GM18502 (cell line): Measurements from ENCODE around the gene LGALS7.
"Not testable (repeated sequence)": the region's sequence is repeated elsewhere in the genome, so short reads cannot be mapped to it uniquely, and the experiment has no call there.

ENCODE experiments used
- ATAC-seq: cut with Tn5 transposase; IDR thresholded peaks from one replicate; pipeline ENCODE4 v1.9.1; 2021; ENCODE audit warnings: mild to moderate bottlenecking; ENCODE audit not compliant: unreplicated experiment, poor library complexity

The LGALS7 gene

DNA sequence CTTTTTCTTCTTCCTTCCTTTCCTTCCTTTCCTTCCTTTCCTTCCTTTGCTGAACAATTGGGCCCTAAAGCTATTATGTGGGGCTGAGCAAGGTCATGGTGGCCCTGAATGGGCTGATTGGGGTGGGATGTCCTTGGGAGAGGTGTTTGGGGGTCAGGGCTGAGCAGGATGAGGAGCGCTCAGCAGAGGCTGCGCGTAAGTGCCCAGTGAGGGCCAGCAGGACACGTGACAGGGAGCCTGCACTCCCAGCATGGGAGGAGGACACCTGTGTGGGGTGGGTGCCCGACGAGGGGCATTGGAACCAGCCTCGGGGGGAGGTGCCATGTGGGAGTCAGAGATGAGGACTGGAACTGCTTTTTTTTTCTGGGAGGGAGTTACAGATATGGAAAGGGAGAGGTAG, 5.4 kb upstream of the LGALS7 start:
- no peak for ATAC-seq

GRCh38 chr19:38774181-38774950, 1.0 kb upstream of the LGALS7 start:
- ATAC-seq = no peak

DNA sequence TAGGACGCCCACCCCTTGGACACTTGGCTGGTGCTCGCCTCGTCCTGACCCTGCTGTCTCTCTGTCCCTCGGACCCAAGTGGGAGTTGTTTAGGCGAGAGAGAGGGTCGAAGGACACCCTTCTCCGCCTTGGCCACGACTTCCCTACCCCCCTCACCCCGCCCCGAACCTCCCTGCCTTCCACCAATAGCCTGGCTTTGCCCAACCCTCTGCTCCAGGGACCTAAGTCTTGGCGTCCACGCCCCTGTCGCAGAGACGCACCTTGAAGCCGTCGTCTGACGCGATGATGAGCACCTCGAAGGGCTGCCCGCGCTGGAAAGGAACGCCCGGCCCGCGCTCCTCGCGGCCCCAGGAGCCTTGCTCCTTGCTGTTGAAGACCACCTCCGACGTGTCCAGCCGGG, 1.7 kb downstream of the LGALS7 start:
- not testable (repeated sequence) for ATAC-seq

GRCh38 chr19:38770949-38771275, 2.4 kb downstream of the LGALS7 start:
- ATAC-seq = not testable (repeated sequence)

- ATAC-seq = not testable (repeated sequence)
These were observed 2.9 kb downstream of the LGALS7 start for GRCh38 chr19:38770228-38770948.

DNA sequence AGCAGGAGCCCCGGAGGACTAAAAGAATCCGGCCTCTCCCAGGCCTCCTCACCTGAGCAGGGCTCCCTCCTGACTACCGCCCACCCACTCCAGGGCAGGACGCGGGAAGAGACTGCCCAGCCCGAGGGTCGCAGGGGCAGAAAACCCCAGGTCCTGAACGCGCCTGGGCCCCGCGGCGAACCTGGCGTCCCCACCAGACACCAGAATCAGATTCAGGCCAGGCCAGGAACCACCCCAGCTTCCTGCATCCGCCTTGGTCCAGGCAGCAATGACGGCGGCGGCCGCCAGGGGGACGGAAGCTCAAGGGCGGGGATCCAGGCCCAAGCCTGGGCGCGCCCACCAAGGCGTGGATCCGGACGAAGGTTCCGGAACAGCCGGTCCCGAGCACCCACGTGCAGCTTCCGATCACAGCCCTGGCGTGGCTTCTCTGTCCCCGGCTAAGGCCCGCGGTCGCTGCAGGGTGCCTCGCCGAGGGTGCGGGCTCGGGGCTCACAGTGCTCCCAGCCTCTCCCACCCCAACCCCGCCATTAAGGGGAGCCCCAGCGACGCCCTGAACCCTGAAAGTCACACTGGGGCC, 3.6 kb downstream of the LGALS7 start:
- ATAC-seq = no peak

DNA sequence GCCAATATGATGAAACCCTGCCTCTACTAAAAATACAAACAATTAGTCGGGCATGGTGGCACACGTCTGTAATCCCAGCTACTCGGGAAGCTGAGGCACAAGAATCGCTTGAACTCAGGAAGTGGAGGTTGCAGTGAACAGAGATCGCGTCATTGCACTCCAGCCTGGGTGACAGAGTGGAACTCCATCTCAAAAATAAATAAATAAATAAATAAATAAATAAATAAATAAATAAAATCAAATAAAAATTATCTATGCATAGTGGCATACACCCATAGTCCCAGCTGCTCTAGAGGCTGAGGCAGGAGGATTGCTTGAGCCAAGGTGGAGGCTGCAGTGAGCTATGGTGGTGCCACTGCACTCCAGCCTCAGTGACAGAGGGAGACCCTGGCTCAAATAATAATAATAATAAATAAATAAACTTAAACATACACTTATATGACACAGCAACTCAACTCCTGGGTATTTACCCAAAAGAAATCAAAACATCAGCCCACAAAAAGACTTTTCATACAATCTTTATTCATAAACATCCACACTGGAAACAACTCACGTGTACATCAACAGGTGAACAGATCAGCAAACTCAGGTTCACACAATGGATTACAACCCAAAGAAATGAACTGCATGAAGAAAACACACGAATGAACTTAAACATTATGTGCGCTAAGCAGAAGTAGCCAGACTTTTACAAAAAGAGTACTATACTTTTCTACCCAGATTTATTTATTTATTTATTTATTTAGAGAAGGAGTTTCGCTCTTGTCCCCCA, 6.9 kb downstream of the LGALS7 start:
- ATAC-seq = no peak

DNA sequence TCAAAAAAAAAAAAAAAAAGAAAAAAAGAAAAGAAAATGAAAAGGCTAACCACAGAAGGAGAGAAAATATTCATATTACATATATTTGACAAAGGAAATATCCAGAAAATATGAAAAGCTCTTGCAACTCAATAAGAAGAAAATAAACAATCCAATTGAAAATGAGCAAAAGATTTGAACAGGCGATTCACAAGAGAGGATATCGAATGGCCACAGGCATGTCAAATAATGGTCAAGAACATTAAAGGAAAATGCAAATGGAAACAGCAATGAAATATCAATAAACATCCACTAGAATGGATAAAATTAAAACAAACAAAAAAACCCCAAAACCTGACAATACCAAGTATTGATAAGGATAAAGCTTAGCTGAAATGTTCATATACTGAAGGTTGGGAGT, 8.1 kb downstream of the LGALS7 start:
- ATAC-seq = no peak

GRCh38 chr19:38763795-38764220, 9.5 kb downstream of the LGALS7 start:
- no peak for ATAC-seq

- ATAC-seq = not testable (repeated sequence)
These were observed 11.4 kb downstream of the LGALS7 start for GRCh38 chr19:38761884-38762389.

DNA sequence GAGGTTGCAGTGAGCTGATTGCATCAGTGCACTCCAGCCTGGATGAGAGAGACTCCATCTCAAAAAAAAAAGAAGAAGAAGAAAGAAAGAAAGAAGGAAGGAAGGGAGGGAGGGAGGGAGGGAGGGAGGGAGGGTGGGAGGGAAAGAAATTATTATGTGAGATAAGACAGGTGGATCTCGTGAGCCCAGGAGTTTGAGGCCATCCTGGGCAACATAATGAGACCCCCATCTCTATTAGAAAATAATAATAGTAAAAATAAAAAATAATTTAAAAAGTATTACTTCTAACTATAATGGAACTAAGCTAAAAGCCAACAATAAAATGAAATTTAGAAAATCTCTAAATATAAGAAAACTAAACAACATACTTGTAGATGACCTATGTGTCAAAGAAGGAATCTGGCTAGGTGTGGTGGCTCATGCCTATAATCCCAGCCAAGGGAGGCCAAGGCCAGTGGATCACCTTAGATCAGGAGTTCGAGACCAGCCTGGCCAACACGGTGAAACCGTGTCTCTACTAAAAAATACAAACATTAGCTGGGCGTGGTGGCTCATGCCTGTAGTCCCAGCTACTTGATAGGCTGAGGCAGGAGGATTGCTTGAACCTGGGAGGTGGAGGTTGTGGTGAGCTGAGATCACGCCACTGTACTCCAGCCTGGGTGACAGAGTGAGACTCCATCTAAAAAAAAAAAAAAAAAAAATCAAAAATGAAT, 12.4 kb downstream of the LGALS7 start:
- not testable (repeated sequence) for ATAC-seq

DNA sequence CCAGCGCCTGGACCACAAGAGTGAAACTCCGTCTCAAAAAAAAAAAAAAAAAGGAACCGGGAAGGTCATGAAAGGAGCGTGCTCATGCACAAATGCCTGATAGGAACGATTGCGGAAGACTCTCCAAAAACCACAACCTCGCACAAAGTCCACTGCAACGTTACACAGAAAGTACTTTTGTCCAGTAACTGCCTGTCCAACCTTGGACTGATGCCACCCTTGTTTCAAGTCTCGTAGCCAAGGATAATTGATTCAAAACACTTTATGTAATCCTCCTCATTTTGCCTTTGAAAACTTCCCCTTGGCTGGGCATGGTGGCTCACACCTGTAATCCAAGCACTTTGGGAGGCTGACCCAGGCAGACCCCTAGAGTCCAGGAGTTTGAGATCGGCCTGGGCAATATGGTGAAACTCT, 13.7 kb downstream of the LGALS7 start:
- ATAC-seq = no peak

- not testable (repeated sequence) for ATAC-seq
These were observed 19.1 kb downstream of the LGALS7 start for GRCh38 chr19:38754196-38754595.

- not testable (repeated sequence) for ATAC-seq
These were observed 19.5 kb downstream of the LGALS7 start for GRCh38 chr19:38753783-38754182.

DNA sequence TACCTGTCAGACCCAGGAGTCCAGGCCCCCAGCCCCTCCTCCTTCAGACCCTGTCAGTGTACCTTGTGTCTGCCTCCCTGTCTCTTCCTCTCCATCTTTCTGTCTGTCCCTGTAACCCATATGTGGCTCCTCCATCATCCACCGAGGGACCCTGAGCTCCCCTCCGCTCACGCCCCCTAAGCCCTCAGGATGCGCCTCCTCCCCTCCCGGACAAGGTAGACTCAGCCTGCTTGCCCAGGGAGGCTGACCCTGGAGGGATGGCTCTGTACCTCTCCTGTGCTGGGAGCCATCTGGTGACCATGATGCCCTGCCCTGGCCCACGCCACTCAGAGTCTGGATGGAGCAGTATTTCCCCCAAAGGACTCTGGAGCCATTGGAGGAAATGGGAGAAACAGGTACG, 28.0 kb downstream of the LGALS7 start:
- ATAC-seq = no peak

- no peak for ATAC-seq
These were observed 28.4 kb downstream of the LGALS7 start for GRCh38 chr19:38744874-38745273.

DNA sequence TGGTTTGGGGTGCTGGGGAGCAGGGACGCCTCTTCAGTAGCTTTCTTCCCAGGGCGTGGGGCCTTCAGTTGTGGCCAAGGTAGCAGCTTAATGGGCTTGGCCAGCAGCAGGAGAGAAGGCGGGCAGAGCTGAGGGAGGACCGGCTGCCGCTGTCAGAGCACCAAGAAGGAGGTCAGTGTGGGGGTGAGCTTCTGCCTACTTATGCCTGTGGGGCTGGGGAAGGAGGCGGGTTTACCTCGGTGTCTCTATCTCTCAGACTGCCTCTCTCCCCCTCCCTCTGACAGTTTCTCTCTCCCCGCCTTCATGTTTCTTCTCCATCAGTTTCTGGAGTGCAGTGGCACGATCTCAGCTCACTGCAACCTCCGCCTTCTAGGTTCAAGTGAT, 29.0 kb downstream of the LGALS7 start, which contains the start of gene CAPN12:
Gene CAPN12, minus strand, starts transcription at position 177 of the 384 bp plus-strand sequence. CDS start 309 bp downstream, outside the sequence.
- no peak for ATAC-seq

DNA sequence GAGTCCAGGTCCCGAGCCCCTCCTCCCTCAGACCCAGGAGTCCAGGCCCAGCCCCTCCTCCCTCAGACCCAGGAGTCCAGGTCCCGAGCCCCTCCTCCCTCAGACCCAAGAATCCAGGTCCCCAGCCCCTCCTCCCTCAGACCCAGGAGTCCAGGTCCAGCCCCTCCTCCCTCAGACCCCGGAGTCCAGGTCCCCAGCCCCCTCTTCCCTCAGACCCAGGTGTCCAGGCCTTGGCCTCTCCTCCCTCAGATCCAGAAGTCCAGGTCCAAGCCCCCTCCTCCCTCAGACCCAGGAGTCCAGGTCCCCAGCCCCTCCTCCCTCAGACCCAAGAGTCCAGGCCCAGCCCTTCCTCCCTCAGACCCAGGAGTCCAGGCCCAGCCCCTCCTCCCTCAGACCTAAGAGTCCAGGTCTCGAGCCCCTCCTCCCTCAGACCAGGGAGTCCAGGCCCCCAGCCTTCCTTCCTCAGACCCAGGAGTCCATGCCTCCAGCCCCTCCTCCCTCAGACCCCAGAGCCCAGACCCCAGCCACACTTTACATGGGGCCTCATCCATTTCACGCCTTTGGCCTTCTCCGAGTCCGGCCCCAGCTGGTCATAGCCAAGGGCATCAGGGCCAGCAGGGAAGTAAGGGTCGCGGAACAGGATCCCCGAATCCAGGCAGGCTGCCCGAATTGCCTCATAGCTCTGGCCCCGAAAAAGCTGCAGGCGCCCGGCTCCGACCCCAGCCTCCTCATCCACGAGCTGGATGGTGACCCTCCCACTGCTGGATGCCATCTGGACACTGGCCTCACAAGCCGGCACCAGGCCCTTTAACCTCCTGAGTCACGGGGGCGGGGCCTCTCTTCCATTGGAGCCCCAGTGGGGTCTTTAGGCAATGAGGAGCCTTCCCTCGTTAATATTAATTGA, 29.7 kb downstream of the LGALS7 start:
- ATAC-seq = no peak

- no peak for ATAC-seq
These were observed 30.4 kb downstream of the LGALS7 start for GRCh38 chr19:38742906-38743305.
